Breast epithelium (tissue), 4 donors: ENCODE results near the gene ACSF2. TPM values are rescaled to one million over a fixed set of nuclear protein-coding genes. Genes with fewer than 3 reads are reported as not detected.
"Not testable (repeated sequence)": the region's sequence is repeated elsewhere in the genome, so short reads cannot be mapped to it uniquely, and the experiment has no call there.

Source experiments
- DNase-seq, 2 donors: peaks; one replicate each; pipeline ENCODE4 v3.0.0-alpha.2; 2019; ENCODE audit warnings: low spot score in 2 of 2
- H3K27ac ChIP-seq, 2 donors: fragments of 200-600 bp; sonication (generic) in 1 of 2; one replicate each; pipeline ENCODE4 v1.5.1; 2016 to 2019; ENCODE audit warnings: mild to moderate bottlenecking in 1 of 2
- H3K27me3 ChIP-seq, 2 donors: fragments of 200-600 bp; sonication (generic) in 1 of 2; one replicate each; pipeline versions ENCODE4 v1.5.1 to v1.6.0; 2017 to 2019; ENCODE audit warnings: control low read depth in 1 of 2, mild to moderate bottlenecking in 1 of 2
- H3K36me3 ChIP-seq: fragments of 200-600 bp; one replicate; pipeline ENCODE4 v1.5.1; 2019
- H3K4me1 ChIP-seq, 2 donors: fragments of 200-600 bp; sonication (generic); one replicate each; pipeline ENCODE4 v1.5.1; 2016 to 2019; ENCODE audit warnings: control low read depth in 1 of 2
- H3K4me3 ChIP-seq, 3 donors: fragments of 200-600 bp; sonication (generic); 1 replicate in 2 of 3; 2 replicates in 1 of 3; pipeline ENCODE4 v1.5.1; 2016 to 2019; ENCODE audit warnings: mild to moderate bottlenecking in 3 of 3, moderate library complexity in 2 of 3
- H3K9me3 ChIP-seq, 2 donors: fragments of 200-600 bp; sonication (generic) in 1 of 2; one replicate each; pipeline ENCODE4 v1.5.1; 2016 to 2019; ENCODE audit warnings: control low read depth in 1 of 2
- CTCF ChIP-seq, 3 donors: fragments of 450-650 bp; IDR thresholded peaks; one replicate each; pipeline ENCODE4 v1.5.1; 2016 to 2017; ENCODE audit warnings: antibody characterized with exemption in 3 of 3, mild to moderate bottlenecking in 3 of 3, moderate library complexity in 3 of 3
- POLR2A ChIP-seq: fragments of 450-650 bp; IDR thresholded peaks from one replicate; pipeline ENCODE4 v1.6.1; 2016; ENCODE audit warnings: antibody characterized with exemption, mild to moderate bottlenecking, moderate library complexity
- POLR2AphosphoS5 ChIP-seq, 3 donors: sonication (generic); formaldehyde crosslinking; IDR thresholded peaks; one replicate each; pipeline ENCODE4 v1.6.1; 2017; ENCODE audit warnings: antibody characterized with exemption in 3 of 3
- intact Hi-C: fragments of 100-400 bp; cut with DNase I; formaldehyde crosslinking; loops from one replicate; pipeline ENCODE4 v1.15.1; 2023; ENCODE audit warnings: low total_unique reads
- total RNA-seq, 3 donors: library from RNA; depleted of rRNA; stranded (reverse); fragments of >200 nt; gene quantifications; one replicate each; pipeline ENCODE4 v1.1.0, GENCODE V29; 2016

Gene ACSF2
- total RNA-seq, 3 donors from 2014 or later: 19.4 to 95.4 (median 86.3) TPM

DNA sequence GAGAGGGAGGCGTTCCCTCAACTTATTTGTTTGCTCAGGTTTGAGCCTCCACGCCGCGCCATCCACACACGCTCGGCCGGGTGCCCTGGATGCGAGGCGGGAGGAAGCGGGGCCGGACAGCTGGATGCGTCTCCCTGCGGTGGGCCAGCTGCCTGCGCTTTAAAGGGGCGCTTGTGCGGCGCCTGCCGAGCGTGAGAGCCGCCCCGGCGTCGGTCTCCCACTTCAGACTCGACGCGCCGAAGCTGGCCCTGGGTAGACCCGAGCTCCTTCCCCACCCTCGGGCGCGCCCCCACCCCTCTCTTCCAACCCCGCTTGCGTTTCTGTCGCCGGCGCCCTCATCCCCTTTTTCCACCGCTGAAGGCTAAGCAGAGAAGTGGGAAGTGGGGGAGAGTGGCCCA, 43.2 kb downstream of the ACSF2 start:
- Histone ChIP-seq H3K36me3 (no peaks in the 10 kb centered on the region), H3K4me1 (peaks cover 6% of the 10 kb centered on the region in 2 donors), H3K9me3 (no peaks in the 10 kb centered on the region), H3K27me3 (no peaks in the 10 kb centered on the region), H3K27ac (peak overlapping the region; percentile 68 to 72), H3K4me3 (peak overlapping the region; percentile 27 to 65 (median 53))
- no peak for DNase-seq
- intact Hi-C loops: no loop called here
- TF ChIP-seq CTCF (IDR thresholded peaks at IDR 0.05) (no peak), POLR2A (no peak), POLR2AphosphoS5 (IDR thresholded peaks at IDR 0.05) (no peak)

DNA sequence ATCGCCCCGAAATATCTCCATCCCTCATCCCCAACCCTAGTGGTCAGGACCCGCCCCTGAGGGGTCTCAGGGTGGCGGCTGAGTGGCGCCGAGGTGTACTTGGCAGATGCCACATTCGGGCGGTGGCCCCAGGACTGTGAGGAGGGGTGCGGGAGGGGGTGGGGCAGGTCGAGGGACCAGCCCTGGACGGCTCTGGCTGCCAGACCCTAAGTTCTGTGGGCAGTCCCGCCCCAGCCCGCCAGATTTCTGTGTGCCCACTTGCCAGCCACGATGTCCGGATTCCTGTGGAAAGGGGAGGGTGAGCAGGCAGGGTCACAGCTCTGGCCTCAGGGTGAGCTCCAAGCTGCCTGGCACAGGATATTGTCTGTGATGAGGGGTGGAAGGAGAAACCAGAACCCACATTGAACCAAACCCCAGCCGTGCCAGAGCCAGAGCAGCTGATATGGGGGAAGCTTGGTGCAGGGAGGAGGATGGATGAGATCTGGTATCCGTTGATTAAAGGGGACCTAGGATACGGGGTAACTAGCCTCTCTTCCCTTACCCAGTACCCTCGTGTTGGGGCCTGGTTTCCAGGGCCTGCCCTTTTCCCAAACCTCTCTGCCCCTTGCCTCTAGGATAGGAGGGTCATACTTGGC, 43.8 kb downstream of the ACSF2 start:
- TF ChIP-seq CTCF (IDR thresholded peaks at IDR 0.05) (no peak), POLR2AphosphoS5 (IDR thresholded peaks at IDR 0.05) (no peak), POLR2A (no peak)
- Histone ChIP-seq H3K27me3 (no peaks in the 10 kb centered on the region), H3K27ac (peak overlapping the region; percentile 68 to 72), H3K36me3 (no peaks in the 10 kb centered on the region), H3K4me1 (peaks cover 6% of the 10 kb centered on the region in 2 donors), H3K4me3 (peak overlapping the region in 2 of 3 donors; percentile 53 to 65), H3K9me3 (no peaks in the 10 kb centered on the region)
- intact Hi-C loops: no loop called here
- no peak for DNase-seq

DNA sequence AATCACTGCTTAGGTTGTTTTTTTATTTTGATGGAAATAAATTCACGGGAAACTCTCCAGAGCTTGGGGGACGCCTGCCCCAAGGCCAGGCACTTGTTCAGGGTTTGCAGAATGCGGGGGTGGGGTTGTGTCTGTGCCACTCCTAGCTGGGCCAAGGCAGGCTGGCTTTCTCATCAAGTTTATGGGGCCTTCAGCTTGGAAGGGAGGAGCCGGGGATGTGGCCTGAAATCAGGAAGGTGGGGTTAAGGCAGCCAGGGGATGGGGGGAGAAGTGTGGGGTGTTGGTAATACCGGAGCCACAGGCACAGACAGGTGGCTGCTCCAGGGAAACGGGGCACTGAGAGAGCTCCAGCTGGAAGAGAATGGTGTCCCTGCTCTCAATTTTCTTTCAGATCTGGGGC, 44.4 kb downstream of the ACSF2 start:
- DNase-seq: peak in 1 of 2 donors; percentile 78
- Histone ChIP-seq H3K27me3 (no peaks in the 10 kb centered on the region), H3K36me3 (no peaks in the 10 kb centered on the region), H3K9me3 (no peaks in the 10 kb centered on the region), H3K4me1 (peaks cover 6% of the 10 kb centered on the region in 2 donors), H3K27ac (peak overlapping the region; percentile 68 to 72), H3K4me3 (no peak overlapping the region)
- TF ChIP-seq POLR2AphosphoS5 (IDR thresholded peaks at IDR 0.05) (no peak), POLR2A (no peak), CTCF (IDR thresholded peaks at IDR 0.05) (no peak)
- intact Hi-C loops: no loop called here

DNA sequence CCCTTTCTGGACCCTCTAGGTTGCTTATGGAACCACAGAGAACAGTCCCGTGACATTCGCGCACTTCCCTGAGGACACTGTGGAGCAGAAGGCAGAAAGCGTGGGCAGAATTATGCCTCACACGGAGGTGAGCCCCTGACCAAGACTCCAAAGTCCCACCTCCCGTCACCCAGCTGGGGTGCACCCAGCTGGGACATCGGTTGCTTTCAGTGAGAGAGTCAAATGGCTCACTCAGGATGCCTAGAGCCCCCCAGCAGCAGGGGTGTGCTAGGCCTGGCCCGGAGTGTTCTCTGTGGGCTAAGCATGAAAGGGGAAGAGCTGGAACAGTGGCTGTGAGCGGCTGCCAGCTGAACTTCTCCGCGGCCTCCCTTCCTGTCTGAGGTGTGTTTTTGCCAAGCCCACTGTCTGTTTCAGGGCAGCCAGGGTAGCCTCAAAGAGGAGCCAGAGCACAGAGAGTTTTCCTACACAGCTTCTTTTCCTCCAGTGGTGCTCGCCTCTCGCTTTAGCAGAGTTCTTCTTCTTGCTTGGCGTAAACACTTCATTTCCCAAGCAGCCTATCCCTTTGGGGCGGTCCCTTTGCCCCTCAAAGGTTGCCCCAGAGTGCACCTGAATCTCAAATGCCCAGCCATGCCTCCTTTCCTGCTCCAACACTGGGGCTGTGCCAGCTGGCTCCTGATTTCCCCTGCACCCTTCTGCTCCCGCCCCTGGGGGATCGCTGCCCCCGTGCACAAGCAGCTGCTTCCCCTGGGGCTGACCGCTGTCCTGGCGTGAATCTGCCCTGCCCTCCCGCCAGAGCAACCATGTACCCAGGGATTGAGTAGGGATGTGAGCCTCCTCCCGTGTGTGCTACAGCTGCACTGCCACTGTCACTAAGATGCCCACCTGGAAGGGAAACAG, 45.2 kb downstream of the ACSF2 start:
- Histone ChIP-seq H3K36me3 (no peaks in the 10 kb centered on the region), H3K27ac (peak overlapping the region; percentile 68 to 72), H3K9me3 (no peaks in the 10 kb centered on the region), H3K4me3 (no peak overlapping the region), H3K27me3 (no peaks in the 10 kb centered on the region), H3K4me1 (peaks cover 6% of the 10 kb centered on the region in 2 donors)
- intact Hi-C loops: no loop called here
- DNase-seq: no peak
- TF ChIP-seq CTCF (IDR thresholded peaks at IDR 0.05): no peak
- TF ChIP-seq POLR2AphosphoS5 (IDR thresholded peaks at IDR 0.05): no peak
- TF ChIP-seq POLR2A: no peak

- Histone ChIP-seq H3K4me3 (no peak overlapping the region), H3K4me1 (peaks cover 6% of the 10 kb centered on the region in 2 donors), H3K36me3 (no peaks in the 10 kb centered on the region), H3K27me3 (no peaks in the 10 kb centered on the region), H3K9me3 (no peaks in the 10 kb centered on the region), H3K27ac (peak overlapping the region in 1 of 2 donors; percentile 68)
- intact Hi-C loops: no loop called here
- DNase-seq: no peak
- TF ChIP-seq POLR2AphosphoS5 (IDR thresholded peaks at IDR 0.05) (no peak), POLR2A (no peak), CTCF (IDR thresholded peaks at IDR 0.05) (no peak)
Measured at GRCh38 chr17:50472286-50472685, 46.3 kb downstream of the ACSF2 start.

GRCh38 chr17:50472761-50473161, 46.7 kb downstream of the ACSF2 start:
- intact Hi-C loops, H3K9me3 ChIP-seq, H3K27me3 ChIP-seq, DNase-seq, H3K4me3 ChIP-seq, H3K36me3 ChIP-seq, H3K4me1 ChIP-seq: not testable (repeated sequence)
- H3K27ac ChIP-seq: peak overlapping the region in 1 of 2 donors; percentile 68
